H9 (cell line): Measurements from ENCODE around the gene NKD1. TPM values are rescaled to one million over a fixed set of nuclear protein-coding genes. Genes with fewer than 3 reads are reported as not detected.

Experiments used
- DNase-seq: peaks from one replicate; pipeline ENCODE4 v3.0.0-alpha.2; 2017
- H2AFZ ChIP-seq: one replicate; pipeline ENCODE4 v1.6.1; 2013; ENCODE audit warnings: mild to moderate bottlenecking, low read length, control low read depth, moderate library complexity
- H2AK5ac ChIP-seq: 2 replicates; pipeline ENCODE4 v1.6.1; 2013; ENCODE audit warnings: low read length, control low read depth, mixed read lengths; ENCODE audit not compliant: insufficient read length
- H2BK120ac ChIP-seq: one replicate; pipeline ENCODE4 v1.6.1; 2013; ENCODE audit warnings: low read depth, mild to moderate bottlenecking, low read length, control low read depth, inconsistent platforms; ENCODE audit not compliant: poor library complexity, severe bottlenecking
- H2BK12ac ChIP-seq: 2 replicates; pipeline ENCODE4 v1.6.1; 2013; ENCODE audit warnings: low read length, control low read depth, mixed read lengths, low read depth; ENCODE audit not compliant: insufficient read length
- H2BK15ac ChIP-seq: 2 replicates; pipeline ENCODE4 v1.6.1; 2013; ENCODE audit warnings: low read depth, low read length, control low read depth
- H2BK20ac ChIP-seq: one replicate; pipeline ENCODE4 v1.6.1; 2013; ENCODE audit warnings: low read depth, mild to moderate bottlenecking, low read length, control low read depth, inconsistent platforms; ENCODE audit not compliant: poor library complexity, severe bottlenecking
- H2BK5ac ChIP-seq: 2 replicates; pipeline ENCODE4 v1.6.1; 2013; ENCODE audit warnings: low read length, control low read depth, mixed read lengths; ENCODE audit not compliant: insufficient read length
- H3K14ac ChIP-seq: 2 replicates; pipeline ENCODE4 v1.6.1; 2013; ENCODE audit warnings: low read length, control low read depth; ENCODE audit not compliant: insufficient read depth
- H3K18ac ChIP-seq: 2 replicates; pipeline ENCODE4 v1.6.1; 2013; ENCODE audit warnings: low read depth, mild to moderate bottlenecking, mixed read lengths, low read length, control low read depth; ENCODE audit not compliant: insufficient read length
- H3K23ac ChIP-seq: 2 replicates; pipeline ENCODE4 v1.6.1; 2013; ENCODE audit warnings: low read length, control low read depth, mixed read lengths, low read depth; ENCODE audit not compliant: insufficient read length
- H3K23me2 ChIP-seq: 2 replicates; pipeline ENCODE4 v1.6.1; 2013; ENCODE audit warnings: low read depth, mild to moderate bottlenecking, mixed read lengths, low read length, control low read depth; ENCODE audit not compliant: insufficient read length, poor library complexity, severe bottlenecking
- H3K27ac ChIP-seq: 2 replicates; pipeline ENCODE4 v1.5.1; 2013; ENCODE audit warnings: low read length, control low read depth, mixed read lengths, low read depth; ENCODE audit not compliant: insufficient read length
- H3K27me3 ChIP-seq: 2 replicates; pipeline ENCODE4 v1.6.1; 2013; ENCODE audit warnings: low read length, control low read depth, inconsistent platforms; ENCODE audit not compliant: insufficient read depth
- H3K4ac ChIP-seq: 2 replicates; pipeline ENCODE4 v1.6.1; 2013; ENCODE audit warnings: low read depth, mild to moderate bottlenecking, control low read depth, inconsistent platforms, low read length, moderate library complexity
- H3K4me1 ChIP-seq: 2 replicates; pipeline ENCODE4 v1.6.1; 2013; ENCODE audit warnings: low read length, control low read depth, inconsistent platforms; ENCODE audit not compliant: insufficient read depth
- H3K4me2 ChIP-seq: 2 replicates; pipeline ENCODE4 v1.6.1; 2013; ENCODE audit warnings: low read length, control low read depth, mixed read lengths; ENCODE audit not compliant: insufficient read length, insufficient read depth
- H3K56ac ChIP-seq: 2 replicates; pipeline ENCODE4 v1.6.1; 2013; ENCODE audit warnings: low read depth, mild to moderate bottlenecking, mixed read lengths, low read length, control low read depth; ENCODE audit not compliant: insufficient read length
- H3K79me1 ChIP-seq: 2 replicates; pipeline ENCODE4 v1.6.1; 2013; ENCODE audit warnings: low read depth, mild to moderate bottlenecking, moderate library complexity, low read length, control low read depth, inconsistent platforms; ENCODE audit not compliant: insufficient read depth, poor library complexity, severe bottlenecking
- H3K79me2 ChIP-seq: 2 replicates; pipeline ENCODE4 v1.6.1; 2013; ENCODE audit warnings: low read length, control low read depth, inconsistent platforms; ENCODE audit not compliant: insufficient read depth
- H3K9ac ChIP-seq: 2 replicates; pipeline ENCODE4 v1.6.1; 2013; ENCODE audit warnings: low read length, control low read depth, mixed read lengths; ENCODE audit not compliant: insufficient read length; ENCODE audit errors: extremely low read depth
- H3K9me3 ChIP-seq: one replicate; pipeline ENCODE4 v1.6.1; 2013; ENCODE audit warnings: low read depth, low read length, inconsistent platforms; ENCODE audit not compliant: control insufficient read depth
- H3T11ph ChIP-seq: one replicate; pipeline ENCODE4 v1.6.1; 2013; ENCODE audit warnings: mild to moderate bottlenecking, low read length, control low read depth, inconsistent platforms
- H4K20me1 ChIP-seq: one replicate; pipeline ENCODE4 v1.6.1; 2013; ENCODE audit not compliant: control insufficient read depth, insufficient read length, insufficient read depth
- H4K5ac ChIP-seq: 2 replicates; pipeline ENCODE4 v1.6.1; 2013; ENCODE audit warnings: low read depth, mild to moderate bottlenecking, mixed read lengths, low read length, control low read depth; ENCODE audit not compliant: insufficient read length
- H4K8ac ChIP-seq: replicated peaks from 2 replicates; pipeline ENCODE4 v1.6.1; 2013; ENCODE audit warnings: low read length, control low read depth, mixed read lengths, low read depth; ENCODE audit not compliant: insufficient read length
- H4K91ac ChIP-seq: 2 replicates; pipeline ENCODE4 v1.6.1; 2013; ENCODE audit warnings: low read depth, mild to moderate bottlenecking, moderate library complexity, mixed read lengths, low read length, control low read depth; ENCODE audit not compliant: insufficient read length
- H3K27ac Mint-ChIP-seq, 3 experiments: 2 replicates in 2 of 3; 3 replicates in 1 of 3; pipeline ENCODE4 v1.8.0; 2020 to 2021; ENCODE audit warnings: mixed read lengths in 3 of 3, mild to moderate bottlenecking in 1 of 3, moderate library complexity in 1 of 3
- H3K27me3 Mint-ChIP-seq: 2 replicates; pipeline ENCODE4 v1.8.0; 2021; ENCODE audit warnings: low read depth, mild to moderate bottlenecking, moderate library complexity, mixed read lengths
- H3K36me3 Mint-ChIP-seq, 3 experiments: 2 replicates in 2 of 3; 3 replicates in 1 of 3; pipeline ENCODE4 v1.8.0; 2020 to 2021; ENCODE audit warnings: low read depth in 3 of 3, mixed read lengths in 3 of 3; ENCODE audit not compliant: insufficient read depth in 1 of 3
- H3K4me1 Mint-ChIP-seq, 2 experiments: 2 replicates each; pipeline ENCODE4 v1.8.0; 2020; ENCODE audit warnings: mixed read lengths in 2 of 2
- H3K4me3 Mint-ChIP-seq, 2 experiments: 2 replicates in 1 of 2; 3 replicates in 1 of 2; pipeline ENCODE4 v1.8.0; 2020 to 2021; ENCODE audit warnings: mild to moderate bottlenecking in 2 of 2, mixed read lengths in 2 of 2, moderate library complexity in 1 of 2
- H3K9me3 Mint-ChIP-seq, 2 experiments: 2 replicates in 1 of 2; 3 replicates in 1 of 2; pipeline ENCODE4 v1.8.0; 2020; ENCODE audit warnings: mild to moderate bottlenecking in 2 of 2, mixed read lengths in 2 of 2, moderate library complexity in 1 of 2
- CTCF ChIP-seq: fragments of 200-600 bp; sonication (generic); conservative IDR thresholded peaks from 3 replicates; pipeline ENCODE4 v1.8.0; 2021; ENCODE audit warnings: antibody characterized with exemption, mild to moderate bottlenecking
- WGBS: extraction: QIAGEN DNeasy Blood & Tissue Kit; methylation state at CpG from one replicate; pipeline ENCODE4 v1.1.7; 2013; ENCODE audit warnings: missing lambda C conversion rate, low lambda C conversion rate, mixed read lengths; ENCODE audit not compliant: insufficient read length; ENCODE audit errors: extremely low coverage; 5-methylcytosine and 5-hydroxymethylcytosine counted together
- total RNA-seq: library from RNA; stranded (reverse); gene quantifications from 2 replicates; pipeline ENCODE4 v1.2.1, GENCODE V29; 2021

NKD1 gene
- total RNA-seq, 1 experiment from 2014 or later = 1.9 TPM

- Histone ChIP-seq H3K9ac (no peak overlapping the region), H3K4ac (no peak overlapping the region), H4K20me1 (no peaks in the 10 kb centered on the region), H4K8ac (no peak overlapping the region), H2BK12ac (no peak overlapping the region), H3K23me2 (no peaks in the 10 kb centered on the region), H2BK120ac (no peak overlapping the region), H3K27ac (no peak overlapping the region), H3K9me3 (no peaks in the 10 kb centered on the region), H2AK5ac (no peak overlapping the region), H3K4me1 (no peaks in the 10 kb centered on the region), H4K5ac (no peak overlapping the region), H3K56ac (no peak overlapping the region), H2BK5ac (no peak overlapping the region), H2BK15ac (no peak overlapping the region), H3K79me2 (no peaks in the 10 kb centered on the region), H3K79me1 (no peaks in the 10 kb centered on the region), H3K23ac (no peak overlapping the region), H3K4me2 (no peak overlapping the region), H3K14ac (no peak overlapping the region), H3K18ac (no peak overlapping the region), H3K27me3 (no peaks in the 10 kb centered on the region), H4K91ac (no peak overlapping the region), H3T11ph (no peak overlapping the region), H2AFZ (no peak overlapping the region), H2BK20ac (no peak overlapping the region)
- H3K36me3 Mint-ChIP-seq = no peaks in the 10 kb centered on the region; a peak in 1 of 7 replicates
- H3K27ac Mint-ChIP-seq = peak overlapping the region in 1 of 3 experiments; percentile 32; a peak in 1 of 7 replicates
- H3K27me3 Mint-ChIP-seq = peaks cover 4% of the 10 kb centered on the region; the same call in 1 of the 2 replicates
- TF ChIP-seq CTCF = no peak
- DNase-seq = no peak
- no peak overlapping the region for H3K4me3 Mint-ChIP-seq
- WGBS = no CpG with 5 or more reads among the region's 5 CpGs
- H3K4me1 Mint-ChIP-seq = peaks cover 9 to 17% of the 10 kb centered on the region in 2 experiments
- no peaks in the 10 kb centered on the region for H3K9me3 Mint-ChIP-seq
These were observed 53.9 kb downstream of the NKD1 start for GRCh38 chr16:50602126-50602525.
